ENCODE measurements around the gene ATM.
A peak's percentile ranks its signal among the peaks of the same experiment; 100 is the strongest.

ATM gene

GRCh38 chr11:108218912-108219783 lies 3.7 kb upstream of the ATM start:
- TF ChIP-seq CTCF (IDR thresholded peaks at IDR 0.05; ENCODE audit: control insufficient read depth, extremely low read depth, insufficient read depth) = no peak
- H3K4me3 ChIP-seq (ENCODE audit: low read depth, low read length) = no peak overlapping the region
- no peak for DNase-seq (ENCODE audit: low read depth)

- H3K4me3 ChIP-seq (ENCODE audit: low read depth, low read length) = peak overlapping the region; percentile 79
- TF ChIP-seq CTCF (IDR thresholded peaks at IDR 0.05; ENCODE audit: control insufficient read depth, extremely low read depth, insufficient read depth) = 0 out of 2 replicates have a peak, but pooled peaks have one; percentile 8
- DNase-seq (ENCODE audit: low read depth) = no peak
Measured at GRCh38 chr11:108220721-108221336, 2.0 kb upstream of the ATM start.

GRCh38 chr11:108221371-108221770 lies 1.5 kb upstream of the ATM start:
- peak overlapping the region; percentile 79 for H3K4me3 ChIP-seq (ENCODE audit: low read depth, low read length)
- no peak for DNase-seq (ENCODE audit: low read depth)

GRCh38 chr11:108221911-108222573 lies 825 bp upstream of the ATM start:
- no peak for DNase-seq (ENCODE audit: low read depth)
- peak overlapping the region; percentile 79 for H3K4me3 ChIP-seq (ENCODE audit: low read depth, low read length)
- TF ChIP-seq CTCF (IDR thresholded peaks at IDR 0.05; ENCODE audit: control insufficient read depth, extremely low read depth, insufficient read depth) = no peak

More at GRCh38 chr11:108221371-108221770, 1.5 kb upstream of the ATM start:
- TF ChIP-seq CTCF (IDR thresholded peaks at IDR 0.05; ENCODE audit: control insufficient read depth, extremely low read depth, insufficient read depth) = no peak

GRCh38 chr11:108223348-108224149 lies 682 bp downstream of the ATM start:
- H3K4me3 ChIP-seq (ENCODE audit: low read depth, low read length) = peak overlapping the region; percentile 79
- no peak for DNase-seq (ENCODE audit: low read depth)
- TF ChIP-seq CTCF (IDR thresholded peaks at IDR 0.05; ENCODE audit: control insufficient read depth, extremely low read depth, insufficient read depth) = no peak

- no peak for TF ChIP-seq CTCF (IDR thresholded peaks at IDR 0.05; ENCODE audit: control insufficient read depth, extremely low read depth, insufficient read depth)
- H3K4me3 ChIP-seq (ENCODE audit: low read depth, low read length) = peak overlapping the region; percentile 79
- DNase-seq (ENCODE audit: low read depth) = no peak
Measured at GRCh38 chr11:108224366-108224765, 1.5 kb downstream of the ATM start.

Data from LNCaP clone FGC (cell line).